Measurements from ENCODE around the gene RPS6KA4. TPM values are rescaled to one million over a fixed set of nuclear protein-coding genes. Genes with fewer than 3 reads are reported as not detected.
"Not testable (repeated sequence)": the region's sequence is repeated elsewhere in the genome, so short reads cannot be mapped to it uniquely, and the experiment has no call there.

The RPS6KA4 gene
- total RNA-seq, 1 experiment from 2014 or later = 24.5 TPM

GRCh38 chr11:64415996-64416728 is 57.2 kb downstream of the RPS6KA4 start:
- intact Hi-C loops (cut with micrococcal nuclease; ENCODE audit: unreplicated experiment) = no loop called here
- CTCF ChIA-PET = no interaction called here

GRCh38 chr11:64418233-64418632 is 59.3 kb downstream of the RPS6KA4 start:
- POLR2A ChIA-PET (ENCODE audit: low non-redundant PET); CTCF ChIA-PET; intact Hi-C loops (cut with micrococcal nuclease; ENCODE audit: unreplicated experiment); H3K4me1 ChIP-seq (ENCODE audit: insufficient read depth, low read length, poor library complexity, severe bottlenecking); H3K4me3 ChIP-seq (ENCODE audit: low read depth, low read length, poor library complexity, severe bottlenecking); DNase-seq (ENCODE audit: low spot score); BruUV-seq (replicated peaks); H3K36me3 ChIP-seq (ENCODE audit: insufficient read depth, low read length, poor library complexity, severe bottlenecking); H3K27ac ChIP-seq (ENCODE audit: low read depth, low read length, poor library complexity, severe bottlenecking); H3K27me3 ChIP-seq (replicated peaks; ENCODE audit: insufficient read depth, low read depth, low read length, poor library complexity); H3K9me3 ChIP-seq (ENCODE audit: low read depth, low read length, poor library complexity, severe bottlenecking): not testable (repeated sequence)

More at GRCh38 chr11:64415996-64416728, 57.2 kb downstream of the RPS6KA4 start:
- Histone ChIP-seq H3K27me3 (replicated peaks; ENCODE audit: insufficient read depth, low read depth, low read length, poor library complexity) (no peaks in the 10 kb centered on the region), H3K4me3 (ENCODE audit: low read depth, low read length, poor library complexity, severe bottlenecking) (no peak overlapping the region), H3K27ac (ENCODE audit: low read depth, low read length, poor library complexity, severe bottlenecking) (no peak overlapping the region), H3K9me3 (ENCODE audit: low read depth, low read length, poor library complexity, severe bottlenecking) (peaks cover 1% of the 10 kb centered on the region), H3K36me3 (ENCODE audit: insufficient read depth, low read length, poor library complexity, severe bottlenecking) (no peaks in the 10 kb centered on the region), H3K4me1 (ENCODE audit: insufficient read depth, low read length, poor library complexity, severe bottlenecking) (no peaks in the 10 kb centered on the region)
- POLR2A ChIA-PET (ENCODE audit: low non-redundant PET) = no interaction called here
- BruUV-seq (replicated peaks) = no TSS peak
- DNase-seq (ENCODE audit: low spot score) = no peak
- TF ChIP-seq, protein P1, sequence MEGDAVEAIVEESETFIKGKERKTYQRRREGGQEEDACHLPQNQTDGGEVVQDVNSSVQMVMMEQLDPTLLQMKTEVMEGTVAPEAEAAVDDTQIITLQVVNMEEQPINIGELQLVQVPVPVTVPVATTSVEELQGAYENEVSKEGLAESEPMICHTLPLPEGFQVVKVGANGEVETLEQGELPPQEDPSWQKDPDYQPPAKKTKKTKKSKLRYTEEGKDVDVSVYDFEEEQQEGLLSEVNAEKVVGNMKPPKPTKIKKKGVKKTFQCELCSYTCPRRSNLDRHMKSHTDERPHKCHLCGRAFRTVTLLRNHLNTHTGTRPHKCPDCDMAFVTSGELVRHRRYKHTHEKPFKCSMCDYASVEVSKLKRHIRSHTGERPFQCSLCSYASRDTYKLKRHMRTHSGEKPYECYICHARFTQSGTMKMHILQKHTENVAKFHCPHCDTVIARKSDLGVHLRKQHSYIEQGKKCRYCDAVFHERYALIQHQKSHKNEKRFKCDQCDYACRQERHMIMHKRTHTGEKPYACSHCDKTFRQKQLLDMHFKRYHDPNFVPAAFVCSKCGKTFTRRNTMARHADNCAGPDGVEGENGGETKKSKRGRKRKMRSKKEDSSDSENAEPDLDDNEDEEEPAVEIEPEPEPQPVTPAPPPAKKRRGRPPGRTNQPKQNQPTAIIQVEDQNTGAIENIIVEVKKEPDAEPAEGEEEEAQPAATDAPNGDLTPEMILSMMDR (conservative IDR thresholded peaks at IDR 0.05; ENCODE audit: low read depth, low read length) = no peak
- TF ChIP-seq EZH2 (IDR thresholded peaks at IDR 0.05; ENCODE audit: borderline replicate concordance, low read depth, low read length, poor library complexity, severe bottlenecking) = no peak

GRCh38 chr11:64419257-64419790 is 60.4 kb downstream of the RPS6KA4 start:
- Histone ChIP-seq H3K36me3 (ENCODE audit: insufficient read depth, low read length, poor library complexity, severe bottlenecking) (no peaks in the 10 kb centered on the region), H3K4me1 (ENCODE audit: insufficient read depth, low read length, poor library complexity, severe bottlenecking) (no peaks in the 10 kb centered on the region), H3K27me3 (replicated peaks; ENCODE audit: insufficient read depth, low read depth, low read length, poor library complexity) (no peaks in the 10 kb centered on the region), H3K9me3 (ENCODE audit: low read depth, low read length, poor library complexity, severe bottlenecking) (peaks cover 5% of the 10 kb centered on the region), H3K27ac (ENCODE audit: low read depth, low read length, poor library complexity, severe bottlenecking) (no peak overlapping the region), H3K4me3 (ENCODE audit: low read depth, low read length, poor library complexity, severe bottlenecking) (no peak overlapping the region)
- no TSS peak for BruUV-seq (replicated peaks)
- DNase-seq (ENCODE audit: low spot score) = no peak
- ChIA-PET CTCF (no interaction called here), POLR2A (ENCODE audit: low non-redundant PET) (interaction anchor here (0.5 kb wide), 1 partner anchor 389 kb away, joined by 4 read pairs; no protein-coding TSS in a partner anchor)
- TF ChIP-seq, protein P1 (conservative IDR thresholded peaks at IDR 0.05; ENCODE audit: low read depth, low read length) = no peak
- no peak for TF ChIP-seq EZH2 (IDR thresholded peaks at IDR 0.05; ENCODE audit: borderline replicate concordance, low read depth, low read length, poor library complexity, severe bottlenecking)
- intact Hi-C loops (cut with micrococcal nuclease; ENCODE audit: unreplicated experiment) = no loop called here

All from A673 (cell line).